Measurements from ENCODE around the gene CDK5.
"Not testable (repeated sequence)": the region's sequence is repeated elsewhere in the genome, so short reads cannot be mapped to it uniquely, and the experiment has no call there.

CDK5 gene

DNA sequence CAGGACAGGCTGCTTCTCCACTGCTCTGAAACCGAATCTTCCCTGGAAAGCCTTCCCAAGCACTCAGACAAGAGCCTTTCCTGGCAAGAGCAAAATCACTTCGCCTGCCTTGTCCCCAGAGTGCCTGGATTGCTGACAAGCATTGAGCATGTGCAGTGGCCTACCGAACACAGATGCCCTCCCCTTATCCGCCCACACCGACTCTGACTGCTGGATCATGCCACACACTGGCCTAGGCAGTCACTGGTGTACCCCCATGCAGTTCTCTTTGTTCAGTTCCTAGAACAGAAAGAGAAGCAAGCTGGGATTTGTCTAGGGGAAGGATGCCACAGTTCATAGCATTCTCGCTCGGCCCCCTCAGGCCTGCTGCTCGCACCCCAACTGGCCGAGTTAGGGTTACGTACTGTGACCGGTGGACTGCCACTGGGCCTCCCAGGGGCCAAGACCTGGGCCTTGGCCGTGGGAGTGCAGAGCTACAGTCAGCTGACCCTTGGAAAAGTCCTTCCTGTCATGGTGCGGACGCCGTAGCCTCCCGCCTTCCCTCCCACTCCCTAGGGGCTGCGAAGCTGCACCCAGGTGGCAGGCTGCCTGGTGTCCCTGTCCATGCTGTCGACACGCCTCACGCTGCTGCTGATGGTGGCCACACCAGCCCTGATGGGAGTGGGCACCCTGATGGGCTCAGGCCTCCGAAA, 22.5 kb downstream of the CDK5 start:
- DNase-seq (ENCODE audit: low read depth, low spot score) = no peak

DNA sequence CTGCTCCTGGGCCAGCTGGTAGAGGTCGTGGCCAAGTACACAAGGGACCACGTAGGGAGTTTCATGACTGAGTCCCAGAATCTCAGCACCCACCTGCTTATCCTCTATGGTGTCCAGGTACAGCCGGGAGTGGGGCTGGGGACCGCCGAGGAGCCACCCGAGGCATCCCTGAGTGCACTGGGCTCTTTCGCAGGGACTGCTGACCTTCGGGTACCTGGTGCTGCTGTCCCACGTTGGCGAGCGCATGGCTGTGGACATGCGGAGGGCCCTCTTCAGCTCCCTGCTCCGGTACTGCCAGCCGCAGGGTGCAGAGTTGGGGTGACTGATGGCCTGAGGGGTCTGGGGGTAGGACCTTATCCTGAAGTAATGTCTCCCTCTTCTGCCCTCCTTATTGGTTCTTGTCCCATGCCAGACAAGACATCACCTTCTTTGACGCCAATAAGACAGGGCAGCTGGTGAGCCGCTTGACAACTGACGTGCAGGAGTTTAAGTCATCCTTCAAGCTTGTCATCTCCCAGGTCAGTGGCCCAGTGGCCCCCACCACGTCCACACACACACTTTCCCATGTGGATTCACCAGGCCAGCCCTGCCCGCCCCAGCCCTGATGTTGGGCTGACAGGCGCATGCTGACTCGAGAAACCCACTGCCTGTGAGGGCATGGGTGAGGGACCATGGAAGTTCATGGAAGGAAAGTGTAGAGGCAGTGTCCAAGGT, 23.2 kb downstream of the CDK5 start:
- DNase-seq (ENCODE audit: low read depth, low spot score) = no peak

DNA sequence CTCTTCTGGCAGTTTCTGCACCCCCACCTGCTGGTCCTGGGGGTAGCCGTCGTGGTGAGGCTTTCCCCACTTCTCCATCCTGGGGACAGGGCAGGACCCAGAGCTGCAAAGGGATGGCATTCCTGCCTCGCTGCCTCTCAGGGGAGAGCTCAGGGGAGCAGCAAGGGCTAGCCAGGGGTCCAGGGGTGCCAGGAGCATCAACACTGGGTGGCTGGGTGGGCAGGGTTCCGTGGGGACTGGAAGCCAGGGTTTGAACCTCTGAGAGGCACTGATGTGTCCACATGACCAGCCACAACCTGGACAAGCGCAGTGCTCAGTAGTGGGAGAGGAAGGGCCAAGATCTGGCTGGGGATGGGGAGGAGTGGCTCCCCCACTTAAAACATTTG, 23.8 kb downstream of the CDK5 start:
- no peak for DNase-seq (ENCODE audit: low read depth, low spot score)

DNA sequence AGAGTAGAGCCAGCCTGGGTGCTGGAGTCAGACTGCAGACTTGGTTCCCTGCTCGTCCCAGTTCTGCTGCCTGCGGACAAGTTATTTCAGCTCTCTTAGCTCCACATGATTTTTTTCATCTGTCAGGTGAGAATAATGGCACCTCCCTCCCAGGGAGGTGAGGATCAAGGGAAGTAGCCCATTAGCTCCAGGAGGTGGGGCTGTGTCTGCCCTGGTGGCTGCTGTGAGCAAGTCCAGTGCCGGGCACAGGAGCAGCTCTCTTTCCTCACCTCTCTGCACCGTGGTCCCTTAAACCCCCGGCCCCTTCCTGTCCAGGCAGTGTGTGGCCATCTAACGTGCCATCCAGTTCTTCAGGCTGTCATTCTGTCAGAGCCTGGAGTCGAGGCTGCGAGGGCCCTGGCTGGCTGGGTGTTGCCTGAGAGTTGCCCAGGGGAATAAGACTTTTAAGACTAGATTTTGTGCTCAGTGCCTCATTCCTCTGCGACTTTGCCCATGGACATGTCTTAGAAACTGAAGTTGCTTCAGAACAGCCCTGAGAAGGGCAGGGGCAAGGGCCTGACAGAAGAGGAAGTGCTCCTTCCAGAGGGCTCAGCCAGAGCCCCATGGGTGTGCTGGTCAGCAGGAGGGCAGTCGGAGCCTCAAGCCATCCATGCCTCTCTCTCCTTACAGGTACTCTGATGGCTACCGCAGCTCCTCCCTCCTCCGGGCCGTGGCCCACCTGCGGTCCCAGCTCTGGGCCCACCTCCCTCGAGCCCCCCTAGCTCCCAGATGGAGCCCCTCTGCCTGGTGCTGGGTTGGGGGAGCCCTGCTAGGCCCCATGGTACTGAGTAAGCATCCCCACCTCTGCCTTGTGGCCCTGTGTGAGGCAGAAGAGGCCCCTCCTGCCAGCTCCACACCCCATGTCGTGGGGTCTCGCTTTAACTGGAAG, 24.5 kb downstream of the CDK5 start:
- DNase-seq (ENCODE audit: low read depth, low spot score) = no peak

DNA sequence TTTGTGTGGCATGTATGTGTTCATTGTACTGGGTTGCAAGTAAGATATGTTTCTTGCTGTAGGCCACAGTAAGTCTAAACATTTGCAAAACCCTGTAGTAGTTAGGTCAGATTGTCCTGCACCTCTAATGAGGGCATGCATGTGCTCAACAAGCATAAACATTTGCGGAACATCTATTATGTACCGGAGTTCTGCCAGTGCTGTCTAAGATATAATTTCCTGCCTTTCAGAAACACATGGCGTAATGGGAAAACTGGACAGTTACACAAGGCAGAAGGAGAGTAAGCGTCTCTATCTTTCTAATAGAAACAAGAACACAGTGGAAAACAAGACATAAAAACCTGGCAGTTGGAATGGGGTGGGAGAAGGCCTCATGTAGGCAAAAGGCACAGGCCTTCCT, 26.7 kb downstream of the CDK5 start:
- DNase-seq (ENCODE audit: low read depth, low spot score) = no peak

DNA sequence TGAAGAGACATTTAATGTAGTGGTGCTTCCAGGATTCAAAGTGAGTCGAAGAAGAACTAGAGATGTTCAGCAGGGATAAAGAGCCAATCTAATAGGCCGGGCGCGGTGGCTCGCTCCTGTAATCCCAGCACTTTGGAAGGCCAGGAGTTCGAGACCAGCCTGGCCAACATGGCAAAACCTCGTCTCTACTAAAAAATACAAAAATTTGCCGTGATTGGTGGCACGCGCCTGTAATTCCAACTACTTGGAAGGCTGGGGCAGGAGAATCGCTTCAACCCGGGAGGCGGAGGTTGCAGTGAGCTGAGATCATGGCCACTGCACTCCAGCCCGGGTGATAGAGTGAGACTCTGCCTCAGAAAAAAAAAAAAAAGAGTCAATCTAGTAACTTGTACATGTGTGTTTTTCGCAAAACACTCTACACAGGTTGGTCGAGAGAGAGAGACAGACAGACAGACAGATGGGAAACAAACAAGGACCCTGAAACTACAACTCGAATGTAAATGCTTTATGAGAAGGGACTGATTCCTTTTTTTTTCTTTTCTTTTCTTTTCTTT, 28.7 kb downstream of the CDK5 start:
- no peak for DNase-seq (ENCODE audit: low read depth, low spot score)

DNA sequence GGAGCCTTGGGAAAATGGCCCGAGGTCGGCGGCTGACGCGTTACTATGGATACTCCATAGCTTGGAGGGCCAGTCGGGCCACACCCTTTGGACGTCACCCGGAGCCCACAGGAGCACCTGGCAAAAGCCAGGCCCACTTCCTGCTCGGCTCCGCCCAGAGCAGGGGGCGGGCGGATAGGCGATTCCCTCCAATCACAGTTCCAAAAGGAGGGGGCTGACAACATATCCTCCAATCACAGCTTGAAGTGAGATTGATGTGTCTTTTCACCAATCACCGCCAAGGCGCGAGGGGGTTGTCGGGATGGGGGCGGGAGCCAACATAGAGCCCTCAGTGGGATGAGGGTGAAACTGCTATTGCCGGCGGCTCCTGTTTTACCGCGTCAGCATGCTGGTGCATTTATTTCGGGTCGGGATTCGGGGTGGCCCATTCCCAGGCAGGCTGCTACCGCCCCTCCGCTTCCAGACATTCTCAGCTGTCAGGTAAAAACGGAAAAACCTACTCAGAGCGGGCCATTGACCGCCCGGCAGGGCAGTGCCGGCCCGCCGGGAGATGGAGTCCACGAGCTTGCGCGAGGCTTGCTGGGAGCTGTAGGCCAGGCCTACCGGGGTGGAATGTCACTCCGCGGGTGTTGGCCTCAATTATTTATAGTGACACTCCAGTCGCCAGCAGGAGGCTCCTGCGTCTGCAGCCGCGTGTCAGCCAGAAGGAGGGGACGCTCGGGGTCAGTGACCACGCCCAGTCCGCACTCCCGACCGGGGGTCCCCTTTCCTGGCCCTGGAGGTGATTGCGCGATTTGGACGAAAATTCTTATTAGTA, 29.4 kb downstream of the CDK5 start, which contains the start of gene ABCB8:
Gene ABCB8 (plus strand): TSS at position 320 of the 817 bp plus-strand sequence. CDS start 66 bp downstream, at position 386.
- DNase-seq (ENCODE audit: low read depth, low spot score) = peak; percentile 97

DNA sequence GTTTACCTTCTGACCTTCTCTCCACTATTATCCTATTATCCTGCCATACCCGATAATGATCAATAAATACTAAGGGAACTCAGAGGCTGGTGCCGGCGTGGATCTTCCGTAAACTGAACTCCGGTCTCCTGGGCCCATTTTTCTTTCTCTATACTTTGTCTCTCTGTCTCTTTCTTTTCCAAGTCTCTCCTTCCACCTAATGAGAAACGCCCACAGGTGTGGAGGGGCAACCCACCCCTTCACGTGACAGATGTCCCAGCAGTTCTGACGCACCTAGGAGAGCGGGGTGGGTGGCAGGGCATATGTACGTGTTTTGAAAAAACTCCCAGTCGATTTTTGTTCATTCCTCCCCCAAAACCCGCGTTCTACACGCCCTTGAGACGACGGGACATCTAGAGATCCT, 30.0 kb downstream of the CDK5 start:
- DNase-seq (ENCODE audit: low read depth, low spot score) = not testable (repeated sequence)

DNA sequence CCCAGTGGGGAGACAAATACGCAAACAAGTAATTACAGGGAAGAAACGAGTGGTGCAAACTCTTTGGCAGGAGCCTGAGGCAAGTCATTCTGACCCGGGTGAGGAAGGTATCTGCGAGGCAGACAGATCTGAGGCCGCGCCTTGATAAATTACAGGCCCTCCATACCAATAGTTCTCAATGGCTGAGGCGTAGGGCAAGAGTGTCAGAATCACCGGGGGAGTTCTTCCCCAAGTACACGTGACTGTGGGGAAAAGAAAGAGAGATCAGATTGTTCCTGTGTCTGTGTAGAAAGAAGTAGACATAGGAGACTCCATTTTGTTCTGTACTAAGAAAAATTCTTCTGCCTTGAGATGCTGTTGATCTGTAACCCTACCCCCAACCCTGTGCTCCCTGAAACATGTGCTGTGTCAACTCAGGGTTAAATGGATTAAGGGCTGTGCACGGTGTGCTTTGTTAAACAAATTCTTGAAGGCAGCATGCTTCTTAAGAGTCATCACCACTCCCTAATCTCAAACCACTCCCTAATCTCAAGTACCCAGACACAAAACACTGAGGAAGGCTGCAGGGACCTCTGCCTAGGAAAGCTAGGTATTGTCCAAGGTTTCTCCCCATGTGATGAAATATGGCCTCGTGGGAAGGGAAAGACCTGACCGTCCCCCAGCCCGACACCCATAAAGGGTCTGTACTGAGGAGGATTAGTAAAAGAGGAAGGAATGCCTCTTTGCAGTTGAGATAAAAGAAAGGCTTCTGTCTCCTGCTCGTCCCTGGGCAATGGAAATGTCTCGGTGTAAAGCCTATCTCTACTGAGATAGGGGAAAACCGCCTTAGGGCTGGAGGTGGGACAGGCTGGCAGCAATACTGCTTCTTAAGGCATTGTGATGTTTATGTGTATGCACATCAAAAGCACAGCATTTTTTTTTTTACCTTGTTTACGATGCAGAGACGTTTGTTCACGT, 30.6 kb downstream of the CDK5 start:
- DNase-seq (ENCODE audit: low read depth, low spot score) = not testable (repeated sequence)

DNA sequence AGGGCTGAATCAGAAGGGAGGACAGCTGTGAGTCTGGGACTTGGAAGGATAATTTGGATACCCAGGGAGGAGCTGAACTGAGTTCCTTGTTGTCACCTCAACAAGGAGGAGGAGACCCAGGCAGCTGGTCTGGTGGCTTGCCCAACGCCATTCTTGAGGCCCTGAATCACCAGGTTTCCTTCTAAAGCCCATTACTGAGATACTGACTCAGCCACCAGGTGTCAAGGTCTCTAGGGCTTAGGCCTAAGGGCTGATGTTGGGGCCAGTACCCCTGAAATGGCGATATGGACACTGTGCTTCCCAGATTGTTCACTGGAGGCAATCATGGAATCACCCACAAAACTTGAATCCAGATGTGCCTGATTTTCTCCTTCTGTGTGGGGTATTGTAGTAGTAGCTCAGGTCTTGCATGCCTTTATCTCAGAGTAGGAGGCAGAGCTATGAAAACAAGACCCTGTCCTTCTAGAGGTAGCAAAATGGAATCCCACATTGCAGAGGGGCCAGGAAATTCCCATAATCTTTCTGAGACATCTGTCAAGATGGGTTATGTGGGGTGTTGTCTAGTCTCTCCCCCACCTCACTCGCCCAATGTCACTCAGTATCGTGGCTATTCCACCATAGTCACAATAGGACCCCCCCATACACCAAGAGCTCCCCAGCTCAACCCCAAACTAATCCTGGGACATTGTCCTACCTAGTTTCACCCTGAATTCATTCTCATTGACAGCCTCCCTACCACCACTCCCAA, 31.6 kb downstream of the CDK5 start:
- DNase-seq (ENCODE audit: low read depth, low spot score) = no peak

DNA sequence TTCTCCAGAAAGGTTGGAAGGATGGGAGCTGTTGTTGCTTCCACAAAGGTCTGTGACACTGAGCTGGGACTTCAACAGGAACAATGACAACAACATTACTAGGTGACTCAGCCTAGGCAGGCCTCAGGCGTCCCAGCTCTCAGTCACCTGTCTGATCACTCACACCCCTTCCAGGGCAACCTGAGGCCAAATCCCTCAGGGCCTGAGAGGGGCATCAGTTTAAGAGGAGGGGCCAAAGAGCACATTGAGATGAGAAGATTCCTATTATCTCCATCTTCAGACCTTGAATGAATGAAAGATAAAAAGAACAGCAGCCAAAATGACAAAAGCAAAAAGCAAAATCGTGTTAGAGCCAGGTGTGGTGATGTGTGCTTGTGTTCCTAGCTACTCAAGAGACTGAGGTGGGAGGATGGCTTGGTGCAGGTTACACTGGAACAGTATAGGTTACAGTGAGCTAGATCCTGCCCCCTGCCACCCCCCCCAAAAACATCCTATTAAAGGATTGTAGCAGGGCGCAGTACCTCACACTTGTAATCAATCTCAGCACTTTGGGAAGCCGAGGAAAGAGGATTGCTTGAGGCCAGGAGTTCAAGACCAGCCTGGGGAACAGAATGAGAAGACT, 33.2 kb downstream of the CDK5 start, which contains the start of gene ATG9B:
Gene ATG9B (minus strand): TSS at position 60 of the 622 bp plus-strand sequence. CDS start 71 bp downstream, outside the sequence.
- DNase-seq (ENCODE audit: low read depth, low spot score) = no peak

DNA sequence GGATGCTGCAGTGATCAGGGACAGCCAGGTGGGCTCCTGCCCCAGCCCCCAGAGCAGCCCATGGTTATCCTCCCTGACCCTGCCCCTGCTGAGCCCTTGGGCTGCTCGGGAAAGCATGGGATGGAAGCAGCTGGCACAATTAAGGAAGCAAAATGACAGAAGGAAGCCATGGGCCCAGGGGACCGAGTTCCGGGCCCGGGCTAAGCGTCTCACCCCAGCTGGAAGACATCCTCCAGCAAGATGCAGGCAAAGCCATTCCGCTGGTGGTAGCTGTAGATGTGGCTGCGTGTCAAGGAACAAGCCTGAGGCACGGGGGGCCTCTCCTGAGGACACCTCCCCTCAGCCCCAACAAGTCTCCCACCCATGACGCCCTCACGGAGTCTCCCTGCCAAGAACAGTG, 34.5 kb downstream of the CDK5 start:
- DNase-seq (ENCODE audit: low read depth, low spot score) = no peak

DNA sequence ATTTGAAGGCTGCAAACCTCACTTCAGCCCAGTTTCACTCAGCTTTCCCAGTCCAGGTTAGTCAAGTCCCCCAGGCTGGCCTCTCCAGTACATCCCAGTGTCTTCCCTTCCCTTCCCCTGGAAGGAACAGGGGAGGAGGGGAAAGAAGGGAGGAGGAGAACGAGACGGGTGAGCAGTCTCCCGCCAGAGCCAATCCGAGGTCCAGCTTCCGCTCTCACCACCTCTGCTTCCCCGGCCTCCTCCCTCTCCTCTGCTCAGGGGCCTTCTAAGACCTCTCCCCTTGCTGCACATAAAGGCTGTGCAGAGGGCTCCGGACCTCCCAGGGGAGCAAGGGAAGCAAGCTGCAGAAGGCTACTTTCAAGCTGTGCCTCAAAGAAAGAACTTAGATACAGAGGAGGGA, 37.5 kb downstream of the CDK5 start:
- no peak for DNase-seq (ENCODE audit: low read depth, low spot score)

DNA sequence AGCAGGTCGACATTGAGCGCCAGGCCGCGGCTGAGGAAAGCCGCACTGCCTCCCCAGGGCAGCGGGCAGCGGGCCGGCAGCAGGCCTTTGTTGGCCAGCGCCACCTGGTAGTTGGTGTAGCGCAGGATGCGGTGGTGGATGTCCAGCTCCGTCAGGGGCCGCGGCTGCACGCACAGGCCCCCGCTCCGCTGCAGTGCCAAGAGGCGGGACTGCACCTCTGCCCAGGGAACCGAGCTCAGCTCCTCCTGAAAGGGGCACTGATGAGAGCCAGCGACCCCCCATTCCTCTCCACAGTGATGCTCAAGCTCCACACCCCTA, 38.6 kb downstream of the CDK5 start:
- no peak for DNase-seq (ENCODE audit: low read depth, low spot score)

DNA sequence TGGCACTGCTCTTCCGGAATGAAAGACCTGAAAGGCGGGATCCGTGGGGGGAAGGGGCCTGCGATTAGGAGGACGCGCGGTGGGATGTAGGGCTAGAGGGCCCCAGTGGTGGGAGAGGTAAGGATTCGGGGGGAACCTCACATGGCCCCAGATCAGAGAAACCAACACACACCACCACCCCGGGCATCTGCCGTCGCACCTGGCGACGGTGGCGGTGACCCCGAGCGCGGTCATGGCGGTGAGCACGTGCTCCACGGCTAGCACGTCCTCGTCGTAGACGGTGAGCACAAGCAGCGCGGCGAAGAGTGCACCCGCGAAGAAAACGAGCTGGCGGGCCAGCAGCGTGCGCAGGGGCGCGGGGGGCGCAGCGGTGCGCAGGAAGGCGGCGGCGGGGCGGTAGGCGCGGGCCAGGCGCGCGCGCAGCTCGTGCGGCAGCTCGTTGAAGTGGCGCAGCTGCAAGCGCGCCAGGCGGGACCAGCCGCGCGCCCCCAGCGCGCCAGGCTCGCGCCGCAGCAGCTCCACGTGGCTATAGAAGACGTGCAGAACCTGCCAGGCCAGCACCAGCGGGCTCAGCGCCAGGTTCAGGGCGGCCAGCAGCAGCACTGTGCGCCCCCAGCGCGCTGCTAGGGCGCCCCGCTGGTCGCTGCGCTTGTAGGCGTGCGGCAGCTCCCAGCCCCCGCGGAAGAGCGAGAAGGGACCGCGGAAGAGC, 39.1 kb downstream of the CDK5 start:
- DNase-seq (ENCODE audit: low read depth, low spot score) = no peak

DNA sequence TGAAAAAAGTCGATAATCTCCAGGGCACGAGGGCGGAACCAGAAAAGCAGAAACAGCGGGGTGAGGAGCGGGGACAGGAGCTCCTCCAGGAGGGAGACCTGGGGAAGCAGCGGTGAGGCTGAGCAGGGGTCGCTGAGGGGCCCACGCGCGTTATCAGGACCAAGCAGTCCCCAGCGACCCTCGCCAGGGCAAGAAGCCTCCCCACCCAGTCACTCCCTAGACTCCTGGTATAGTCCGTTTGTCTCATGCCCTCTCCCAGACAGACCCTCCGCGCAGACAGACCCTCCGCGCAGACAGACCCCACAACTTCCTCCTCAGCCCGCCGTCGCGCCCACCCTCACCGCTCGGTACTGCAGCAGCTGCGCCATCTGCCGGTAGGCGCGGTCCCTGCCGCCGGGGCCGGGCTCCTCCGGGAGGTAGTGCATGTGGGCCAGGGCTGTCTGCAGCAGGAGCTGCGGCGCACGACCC, 39.7 kb downstream of the CDK5 start:
- DNase-seq (ENCODE audit: low read depth, low spot score) = peak; percentile 63

DNA sequence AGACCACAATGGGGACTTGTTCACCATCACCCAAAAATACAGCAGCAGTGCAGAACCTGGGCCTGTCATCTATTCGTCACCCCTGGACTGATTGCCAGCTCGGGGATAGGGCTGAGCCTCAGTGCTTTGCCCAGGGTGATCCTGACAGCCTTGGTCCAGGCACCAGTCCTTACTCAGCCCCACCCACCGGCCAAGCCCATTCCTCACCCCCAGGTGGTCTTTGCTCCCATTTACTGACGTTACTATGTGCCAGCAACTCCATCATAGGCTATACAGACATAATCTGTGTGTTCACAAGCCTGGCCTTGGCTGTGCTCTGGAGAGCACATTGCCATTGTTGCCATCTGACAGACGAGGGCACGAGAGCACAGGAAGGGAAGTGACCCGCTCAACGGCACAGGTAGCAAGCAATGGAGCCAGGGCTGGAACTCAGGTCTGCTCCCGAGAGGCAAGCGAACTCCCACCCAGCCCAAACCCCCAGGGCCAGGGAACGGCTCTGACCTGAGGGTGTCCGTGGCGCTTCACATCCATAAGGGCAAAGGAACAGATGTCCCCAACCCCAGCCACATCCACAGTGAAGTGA, 40.2 kb downstream of the CDK5 start:
- no peak for DNase-seq (ENCODE audit: low read depth, low spot score)

DNA sequence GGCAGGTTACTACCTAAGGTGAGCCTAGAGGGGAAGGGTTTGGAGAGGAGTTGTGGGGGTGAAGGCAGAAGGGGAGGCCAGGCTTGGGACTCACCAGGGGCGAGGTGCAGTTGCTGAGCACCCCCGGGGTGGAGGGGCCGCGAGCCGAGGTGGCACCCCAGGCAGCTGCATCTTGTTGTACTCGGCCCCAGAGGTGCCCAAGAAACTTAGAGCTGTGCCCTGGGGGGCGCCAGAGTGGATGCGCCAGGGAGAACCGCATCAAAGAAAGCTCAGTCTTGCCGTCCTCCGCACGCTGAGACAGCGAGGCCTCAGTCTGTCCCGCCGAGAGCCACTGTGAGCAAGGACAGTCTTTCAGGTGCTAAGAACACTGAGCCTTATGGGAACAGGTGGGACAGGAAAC, 40.8 kb downstream of the CDK5 start:
- no peak for DNase-seq (ENCODE audit: low read depth, low spot score)
